Stomach (tissue), 4 donors: ENCODE data around the gene WIPF2.

Source experiments
- CTCF ChIP-seq, 7 experiments: fragments of 450-650 bp in 4 of 7; fragments of 200-600 bp in 3 of 7; sonication (generic) in 3 of 7; IDR thresholded peaks; one replicate each; pipeline ENCODE4 v1.5.1; 2016 to 2019; ENCODE audit warnings: antibody characterized with exemption in 7 of 7, control low read depth in 2 of 7, mild to moderate bottlenecking in 1 of 7
- EP300 ChIP-seq: sonication (generic); formaldehyde crosslinking; IDR thresholded peaks from one replicate; pipeline ENCODE4 v1.6.1; 2017; ENCODE audit warnings: antibody characterized with exemption
- POLR2A ChIP-seq, 4 donors: fragments of 450-650 bp; IDR thresholded peaks; one replicate each; pipeline ENCODE4 v1.6.1; 2016; ENCODE audit warnings: antibody characterized with exemption in 4 of 4, control low read depth in 2 of 4, mild to moderate bottlenecking in 1 of 4, moderate library complexity in 1 of 4
- POLR2AphosphoS5 ChIP-seq, 3 donors: sonication (generic); formaldehyde crosslinking; IDR thresholded peaks; one replicate each; pipeline ENCODE4 v1.6.1; 2016; ENCODE audit warnings: antibody characterized with exemption in 3 of 3

DNA sequence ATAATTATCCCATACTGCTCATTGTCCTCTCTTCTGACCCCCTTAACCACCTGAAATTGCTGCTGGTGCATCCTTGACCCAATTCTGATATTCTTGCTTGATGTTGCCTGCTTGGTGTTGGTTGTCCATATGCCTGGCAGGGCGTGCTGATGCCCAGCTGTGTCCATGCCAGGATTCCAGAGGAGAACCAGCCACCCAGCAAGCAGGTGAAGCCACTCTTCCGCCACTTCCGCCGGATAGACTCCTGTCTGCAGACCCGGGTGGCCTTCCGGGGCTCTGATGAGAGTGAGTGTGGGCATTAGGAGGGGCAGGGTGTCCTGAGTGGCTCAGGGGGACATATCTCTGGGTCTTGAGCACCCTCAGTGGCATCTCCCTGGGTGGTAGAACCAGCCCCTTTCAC lies 30.4 kb upstream of the WIPF2 start:
- TF ChIP-seq CTCF (IDR thresholded peaks at IDR 0.05) (no peak), POLR2AphosphoS5 (IDR thresholded peaks at IDR 0.05) (no peak), POLR2A (IDR thresholded peaks at IDR 0.05) (no peak), EP300 (no peak)
